Testis (tissue), 2 donors: ENCODE results near the gene GARIN1A.

Source experiments
- POLR2A ChIP-seq: fragments of 450-650 bp; IDR thresholded peaks from one replicate; pipeline ENCODE4 v1.6.1; 2017; ENCODE audit warnings: antibody characterized with exemption, mild to moderate bottlenecking, moderate library complexity
- TF ChIP-seq, protein P1 (sequence below), 3 experiments: fragments of 450-650 bp in 2 of 3; fragments of 200-600 bp in 1 of 3; sonication (generic) in 1 of 3; IDR thresholded peaks; one replicate each; pipeline ENCODE4 v1.5.1; 2016 to 2019; ENCODE audit warnings: antibody characterized with exemption in 3 of 3, mild to moderate bottlenecking in 2 of 3, moderate library complexity in 1 of 3

DNA sequence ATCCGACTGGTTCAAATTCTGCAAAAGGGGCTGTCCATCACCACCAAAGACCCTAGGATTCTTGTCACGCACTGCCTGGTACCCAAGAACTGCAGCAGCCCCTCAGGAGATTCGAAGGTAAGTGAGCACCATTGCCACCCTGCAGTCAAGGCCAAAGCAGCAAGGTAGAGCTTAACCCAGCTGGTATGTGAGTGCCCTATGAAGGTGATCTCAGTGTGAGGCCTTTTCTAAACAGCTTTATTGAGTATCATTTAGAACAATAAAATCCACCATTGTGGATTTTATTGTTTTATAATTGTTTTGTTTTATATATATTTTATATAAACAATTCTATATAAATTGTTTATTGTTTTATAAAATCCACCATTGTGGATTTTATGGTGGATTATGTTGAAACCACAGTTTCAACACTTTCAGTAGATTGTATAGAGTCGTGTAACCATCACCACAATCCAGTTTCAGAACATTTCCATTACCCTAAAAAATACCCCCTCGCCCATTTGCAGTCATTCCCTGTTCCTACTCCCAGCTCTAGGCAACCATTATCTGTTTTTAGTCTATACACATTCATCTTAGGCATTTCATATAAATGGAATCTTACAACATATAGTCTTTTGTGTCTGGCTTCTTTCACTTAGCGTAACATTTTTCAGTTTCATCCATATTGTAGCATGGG is 47.0 kb downstream of the GARIN1A start:
- TF ChIP-seq, protein P1, sequence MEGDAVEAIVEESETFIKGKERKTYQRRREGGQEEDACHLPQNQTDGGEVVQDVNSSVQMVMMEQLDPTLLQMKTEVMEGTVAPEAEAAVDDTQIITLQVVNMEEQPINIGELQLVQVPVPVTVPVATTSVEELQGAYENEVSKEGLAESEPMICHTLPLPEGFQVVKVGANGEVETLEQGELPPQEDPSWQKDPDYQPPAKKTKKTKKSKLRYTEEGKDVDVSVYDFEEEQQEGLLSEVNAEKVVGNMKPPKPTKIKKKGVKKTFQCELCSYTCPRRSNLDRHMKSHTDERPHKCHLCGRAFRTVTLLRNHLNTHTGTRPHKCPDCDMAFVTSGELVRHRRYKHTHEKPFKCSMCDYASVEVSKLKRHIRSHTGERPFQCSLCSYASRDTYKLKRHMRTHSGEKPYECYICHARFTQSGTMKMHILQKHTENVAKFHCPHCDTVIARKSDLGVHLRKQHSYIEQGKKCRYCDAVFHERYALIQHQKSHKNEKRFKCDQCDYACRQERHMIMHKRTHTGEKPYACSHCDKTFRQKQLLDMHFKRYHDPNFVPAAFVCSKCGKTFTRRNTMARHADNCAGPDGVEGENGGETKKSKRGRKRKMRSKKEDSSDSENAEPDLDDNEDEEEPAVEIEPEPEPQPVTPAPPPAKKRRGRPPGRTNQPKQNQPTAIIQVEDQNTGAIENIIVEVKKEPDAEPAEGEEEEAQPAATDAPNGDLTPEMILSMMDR (IDR thresholded peaks at IDR 0.05): no peak
- no peak for TF ChIP-seq POLR2A
